ENCODE measurements around the gene MPC1L.
A peak's percentile ranks its signal among the peaks of the same experiment; 100 is the strongest.
"Not testable (repeated sequence)": the region's sequence is repeated elsewhere in the genome, so short reads cannot be mapped to it uniquely, and the experiment has no call there.

The MPC1L gene

GRCh38 chrX:40623139-40623536, at the start of gene MPC1L:
TSS of gene MPC1L (plus strand) at chrX:40623428. CDS start at chrX:40623566, 138 bp downstream.
- no peak for DNase-seq

- DNase-seq, result peak; percentile 45
These were observed 49.5 kb upstream of the MPC1L start for GRCh38 chrX:40573763-40574162.

- not testable (repeated sequence) for DNase-seq
These were observed 47.8 kb upstream of the MPC1L start for GRCh38 chrX:40575411-40575810.

GRCh38 chrX:40576291-40576690, 46.9 kb upstream of the MPC1L start:
- no peak for DNase-seq

GRCh38 chrX:40578039-40578695, 45.1 kb upstream of the MPC1L start:
- no peak for DNase-seq

GRCh38 chrX:40579141-40579540, 44.1 kb upstream of the MPC1L start:
- DNase-seq, result no peak

GRCh38 chrX:40579900-40580536, 43.2 kb upstream of the MPC1L start:
- DNase-seq, result peak; percentile 6

- DNase-seq, result peak; percentile 92
These were observed 42.5 kb upstream of the MPC1L start, which contains the start of gene ATP6AP2 for GRCh38 chrX:40580537-40581335. TSS of gene ATP6AP2 (plus strand) at chrX:40580970. CDS start at chrX:40581066, 96 bp downstream.

GRCh38 chrX:40581336-40581920, 41.8 kb upstream of the MPC1L start:
- peak; percentile 19 for DNase-seq

GRCh38 chrX:40582178-40582577, 41.0 kb upstream of the MPC1L start:
- not testable (repeated sequence) for DNase-seq

- no peak for DNase-seq
These were observed 40.4 kb upstream of the MPC1L start for GRCh38 chrX:40582811-40583210.

- not testable (repeated sequence) for DNase-seq
These were observed 35.6 kb upstream of the MPC1L start for GRCh38 chrX:40587623-40588022.

GRCh38 chrX:40589616-40590321, 33.5 kb upstream of the MPC1L start:
- DNase-seq, result peak; percentile 40

GRCh38 chrX:40603446-40603845, 19.8 kb upstream of the MPC1L start:
- no peak for DNase-seq

- no peak for DNase-seq
These were observed 15.8 kb upstream of the MPC1L start for GRCh38 chrX:40607381-40607780.

GRCh38 chrX:40612511-40612910, 10.7 kb upstream of the MPC1L start:
- no peak for DNase-seq

GRCh38 chrX:40615976-40616375, 7.3 kb upstream of the MPC1L start:
- no peak for DNase-seq

GRCh38 chrX:40617566-40617965, 5.7 kb upstream of the MPC1L start:
- no peak for DNase-seq

GRCh38 chrX:40622479-40623138, 619 bp upstream of the MPC1L start:
- DNase-seq, result no peak

- DNase-seq, result no peak
These were observed 437 bp downstream of the MPC1L start for GRCh38 chrX:40623665-40624064.

- no peak for DNase-seq
These were observed 2.1 kb downstream of the MPC1L start for GRCh38 chrX:40625294-40625693.

- DNase-seq, result no peak
These were observed 5.3 kb downstream of the MPC1L start for GRCh38 chrX:40628506-40628905.

All from CD4-positive, alpha-beta T cell treated with Interleukin-12 subunit alpha and Interleukin-12 subunit beta, for 1 hour (primary cell).